ENCODE data around the gene MARF1. TPM values are rescaled to one million over a fixed set of nuclear protein-coding genes. Genes with fewer than 3 reads are reported as not detected.

Gene MARF1
- polyA plus RNA-seq, 3 donors = 5.7 to 39.9 (median 9.8) TPM

DNA sequence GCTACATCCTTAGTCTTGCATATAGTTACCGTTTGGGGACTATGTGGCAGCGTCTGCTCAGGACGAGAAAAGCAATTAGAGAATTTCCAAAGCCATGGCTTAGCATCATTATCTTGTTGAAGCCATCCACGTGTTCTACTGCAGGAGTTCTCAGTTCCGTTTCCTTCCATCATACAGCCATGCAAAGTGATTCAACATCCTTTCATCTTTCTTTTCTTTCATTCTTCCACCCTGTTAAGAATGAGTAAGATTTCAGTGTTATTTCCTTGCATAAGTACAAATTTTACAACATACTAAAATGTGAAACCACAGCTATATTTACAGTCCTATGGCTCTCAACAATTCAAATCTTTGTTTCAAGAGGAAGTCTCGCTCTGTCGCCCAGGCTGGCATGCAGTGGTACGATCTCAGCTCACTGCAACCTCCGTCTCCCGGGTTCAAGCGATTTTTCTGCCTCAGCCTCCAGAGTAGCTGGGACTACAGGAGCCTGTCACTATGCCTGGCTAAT lies 3.8 kb downstream of the MARF1 start:
- peaks cover 16 to 32% of the 10 kb centered on the region in 2 donors for H3K4me1 ChIP-seq (ENCODE audit: control insufficient read depth in 1 of 2, insufficient read depth in 2 of 2, low read length in 2 of 2)
- no peak overlapping the region for H3K4me2 ChIP-seq (replicated peaks; ENCODE audit: extremely low read depth, low read length, poor library complexity, severe bottlenecking)
- Mint-ChIP-seq H3K27me3 (ENCODE audit: low read depth in 3 of 3) (no peaks in the 10 kb centered on the region), H3K9me3 (no peaks in the 10 kb centered on the region), H3K27ac (peak overlapping the region; percentile 9 to 66 (median 40)), H3K4me3 (no peak overlapping the region), H3K4me1 (peaks cover 29% of the 10 kb centered on the region), H3K36me3 (peaks cover 52 to 62% of the 10 kb centered on the region in 2 donors)
- H3K9me3 ChIP-seq (replicated peaks in 1 of 2; ENCODE audit: control insufficient read depth in 1 of 2, insufficient read depth in 1 of 2, low read length in 2 of 2) = no peaks in the 10 kb centered on the region
- H3K79me2 ChIP-seq (ENCODE audit: insufficient read depth, low read length) = peaks cover 73% of the 10 kb centered on the region
- 81% methylated on average over 4 of the region's 11 CpGs for WGBS (ENCODE audit: insufficient coverage)
- intact Hi-C loops (cut with micrococcal nuclease) = loop anchor here in 1 of 2 donors (10.0 kb wide), 1 partner anchor 56 kb away; no protein-coding TSS in a partner anchor
- DNase-seq = no peak
- TF ChIP-seq CTCF (IDR thresholded peaks at IDR 0.05) = no peak
- no peak overlapping the region for H2AFZ ChIP-seq (ENCODE audit: insufficient read depth, low read depth, low read length, poor library complexity, severe bottlenecking)
- peaks cover 69% of the 10 kb centered on the region for H4K20me1 ChIP-seq (ENCODE audit: insufficient read depth, low read length)
- H3K9ac ChIP-seq (ENCODE audit: insufficient read depth, low read length, poor library complexity, severe bottlenecking) = no peak overlapping the region
- no peaks in the 10 kb centered on the region for H3K27me3 ChIP-seq (ENCODE audit: control insufficient read depth in 2 of 2, insufficient read depth in 2 of 2, low read length in 2 of 2)
- H3K27ac ChIP-seq (ENCODE audit: low read depth in 1 of 2, low read length in 2 of 2) = peak overlapping the region in 1 of 2 donors; percentile 60
- no peak overlapping the region for H3K4me3 ChIP-seq (replicated peaks in 1 of 3; ENCODE audit: low read depth in 2 of 3, low read length in 3 of 3)
- H3K36me3 ChIP-seq (replicated peaks in 1 of 2; ENCODE audit: control insufficient read depth in 1 of 2, insufficient read depth in 2 of 2, low read length in 2 of 2) = peaks cover 49 to 53% of the 10 kb centered on the region in 2 donors

DNA sequence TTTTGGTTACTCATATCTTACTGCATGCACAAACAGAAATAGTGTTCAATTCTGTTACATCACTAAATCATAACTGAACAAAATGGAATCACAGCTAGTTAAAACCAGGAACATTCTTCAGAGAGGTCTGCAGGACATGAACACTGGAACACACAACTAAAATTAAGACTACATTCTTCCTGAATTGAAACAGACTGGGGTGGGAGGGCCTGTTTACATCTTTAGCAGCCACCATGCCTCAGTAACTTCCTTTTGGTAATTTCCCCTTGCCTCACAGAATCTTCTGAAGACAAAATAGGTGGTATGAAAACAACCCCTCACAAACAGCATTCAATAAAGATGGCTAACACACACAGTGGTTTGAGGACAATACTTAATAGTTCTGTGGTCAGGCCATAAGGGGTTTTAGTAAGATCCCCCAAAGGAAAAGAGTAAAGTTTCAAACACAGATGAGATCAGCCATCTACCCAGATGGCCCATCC lies 6.5 kb downstream of the MARF1 start:
- H3K36me3 ChIP-seq (replicated peaks in 1 of 2; ENCODE audit: control insufficient read depth in 1 of 2, insufficient read depth in 2 of 2, low read length in 2 of 2) = peaks cover 74 to 79% of the 10 kb centered on the region in 2 donors
- H3K36me3 Mint-ChIP-seq = peaks cover 77 to 89% of the 10 kb centered on the region in 2 donors
- no peak for DNase-seq
- no peaks in the 10 kb centered on the region for H3K27me3 Mint-ChIP-seq (ENCODE audit: low read depth in 3 of 3)
- H3K4me3 ChIP-seq (replicated peaks in 1 of 3; ENCODE audit: low read depth in 2 of 3, low read length in 3 of 3) = no peak overlapping the region
- peak overlapping the region in 1 of 2 donors; percentile 16 for H3K4me3 Mint-ChIP-seq
- no peak for TF ChIP-seq CTCF (IDR thresholded peaks at IDR 0.05)
- no peak overlapping the region for H3K4me2 ChIP-seq (replicated peaks; ENCODE audit: extremely low read depth, low read length, poor library complexity, severe bottlenecking)
- intact Hi-C loops (cut with micrococcal nuclease) = loop anchor here in 1 of 2 donors (10.0 kb wide), 1 partner anchor 58 kb away; no protein-coding TSS in a partner anchor
- H3K27me3 ChIP-seq (ENCODE audit: control insufficient read depth in 2 of 2, insufficient read depth in 2 of 2, low read length in 2 of 2) = no peaks in the 10 kb centered on the region
- no peak overlapping the region for H2AFZ ChIP-seq (ENCODE audit: insufficient read depth, low read depth, low read length, poor library complexity, severe bottlenecking)
- peaks cover 16% of the 10 kb centered on the region for H3K4me1 Mint-ChIP-seq
- H3K9me3 ChIP-seq (replicated peaks in 1 of 2; ENCODE audit: control insufficient read depth in 1 of 2, insufficient read depth in 1 of 2, low read length in 2 of 2) = no peaks in the 10 kb centered on the region
- peak overlapping the region in 5 of 7 donors; percentile 14 to 82 (median 47) for H3K27ac Mint-ChIP-seq
- peaks cover 67% of the 10 kb centered on the region for H4K20me1 ChIP-seq (ENCODE audit: insufficient read depth, low read length)
- no peak overlapping the region for H3K9ac ChIP-seq (ENCODE audit: insufficient read depth, low read length, poor library complexity, severe bottlenecking)
- peak overlapping the region in 1 of 2 donors; percentile 65 for H3K27ac ChIP-seq (ENCODE audit: low read depth in 1 of 2, low read length in 2 of 2)
- H3K4me1 ChIP-seq (ENCODE audit: control insufficient read depth in 1 of 2, insufficient read depth in 2 of 2, low read length in 2 of 2) = peaks cover 2 to 16% of the 10 kb centered on the region in 2 donors
- no peaks in the 10 kb centered on the region for H3K9me3 Mint-ChIP-seq
- H3K79me2 ChIP-seq (ENCODE audit: insufficient read depth, low read length) = peaks cover 67% of the 10 kb centered on the region
